ENCODE results near the gene APOL3.
"Not testable (repeated sequence)": the region's sequence is repeated elsewhere in the genome, so short reads cannot be mapped to it uniquely, and the experiment has no call there.

Gene APOL3, protein sequence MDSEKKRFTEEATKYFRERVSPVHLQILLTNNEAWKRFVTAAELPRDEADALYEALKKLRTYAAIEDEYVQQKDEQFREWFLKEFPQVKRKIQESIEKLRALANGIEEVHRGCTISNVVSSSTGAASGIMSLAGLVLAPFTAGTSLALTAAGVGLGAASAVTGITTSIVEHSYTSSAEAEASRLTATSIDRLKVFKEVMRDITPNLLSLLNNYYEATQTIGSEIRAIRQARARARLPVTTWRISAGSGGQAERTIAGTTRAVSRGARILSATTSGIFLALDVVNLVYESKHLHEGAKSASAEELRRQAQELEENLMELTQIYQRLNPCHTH

DNA sequence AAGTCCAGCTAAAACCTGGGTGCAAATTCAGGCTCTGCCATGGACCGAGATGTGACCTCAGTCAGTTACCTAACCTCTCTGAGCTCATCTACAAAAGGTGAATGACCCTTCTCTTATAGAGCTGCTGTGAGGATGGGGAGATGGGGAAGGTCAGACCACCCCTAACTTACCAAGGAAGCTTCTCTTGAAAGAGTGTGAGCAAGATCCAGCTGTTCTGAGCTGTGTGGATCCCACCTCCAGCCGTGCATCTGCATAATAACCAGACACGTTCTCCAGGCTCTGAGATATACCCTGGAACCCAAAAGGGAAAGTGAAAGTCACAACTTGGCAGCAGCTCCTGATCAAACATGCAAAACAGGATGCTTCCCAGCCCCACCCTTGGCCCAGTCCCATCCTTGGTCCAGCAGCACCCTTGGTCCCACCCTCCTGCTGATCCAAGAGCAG is at the start of gene APOL3:
TSS of gene APOL3 (minus strand) at position 257 of the 444 bp plus-strand sequence. CDS start 11,700 bp downstream, outside the sequence.
- peak within 1 kb of the TSS; percentile 21; the same call in 1 of the 2 replicates for H3K4me3 ChIP-seq (ENCODE audit: low read depth, low read length)
- DNase-seq (ENCODE audit: low read depth), result peak; percentile 25
- TF ChIP-seq, protein P1, sequence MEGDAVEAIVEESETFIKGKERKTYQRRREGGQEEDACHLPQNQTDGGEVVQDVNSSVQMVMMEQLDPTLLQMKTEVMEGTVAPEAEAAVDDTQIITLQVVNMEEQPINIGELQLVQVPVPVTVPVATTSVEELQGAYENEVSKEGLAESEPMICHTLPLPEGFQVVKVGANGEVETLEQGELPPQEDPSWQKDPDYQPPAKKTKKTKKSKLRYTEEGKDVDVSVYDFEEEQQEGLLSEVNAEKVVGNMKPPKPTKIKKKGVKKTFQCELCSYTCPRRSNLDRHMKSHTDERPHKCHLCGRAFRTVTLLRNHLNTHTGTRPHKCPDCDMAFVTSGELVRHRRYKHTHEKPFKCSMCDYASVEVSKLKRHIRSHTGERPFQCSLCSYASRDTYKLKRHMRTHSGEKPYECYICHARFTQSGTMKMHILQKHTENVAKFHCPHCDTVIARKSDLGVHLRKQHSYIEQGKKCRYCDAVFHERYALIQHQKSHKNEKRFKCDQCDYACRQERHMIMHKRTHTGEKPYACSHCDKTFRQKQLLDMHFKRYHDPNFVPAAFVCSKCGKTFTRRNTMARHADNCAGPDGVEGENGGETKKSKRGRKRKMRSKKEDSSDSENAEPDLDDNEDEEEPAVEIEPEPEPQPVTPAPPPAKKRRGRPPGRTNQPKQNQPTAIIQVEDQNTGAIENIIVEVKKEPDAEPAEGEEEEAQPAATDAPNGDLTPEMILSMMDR (IDR thresholded peaks at IDR 0.05; ENCODE audit: control insufficient read depth, extremely low read depth, insufficient read depth), result no peak

DNA sequence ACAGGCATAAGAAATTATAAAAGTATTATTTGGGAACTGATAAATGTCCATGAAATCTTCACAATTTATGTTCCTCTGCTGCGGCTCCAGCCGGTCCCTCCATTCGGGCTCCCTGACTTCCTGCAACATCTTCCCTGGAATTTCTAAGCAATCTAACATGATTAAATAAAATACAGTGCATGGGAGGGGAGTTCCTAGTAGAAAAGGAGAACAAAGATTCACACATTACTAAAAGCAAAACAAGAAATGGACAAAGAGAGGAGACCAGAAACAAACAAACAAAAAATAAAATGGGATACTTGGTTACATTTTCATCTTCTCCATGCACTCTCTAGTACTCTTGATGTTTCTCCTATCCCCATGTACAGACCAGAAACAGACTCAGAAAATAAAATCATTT is 49.7 kb upstream of the APOL3 start:
- TF ChIP-seq, protein P1 (IDR thresholded peaks at IDR 0.05; ENCODE audit: control insufficient read depth, extremely low read depth, insufficient read depth), result no peak
- no peak overlapping the region for H3K4me3 ChIP-seq (ENCODE audit: low read depth, low read length)
- no peak for DNase-seq (ENCODE audit: low read depth)

DNA sequence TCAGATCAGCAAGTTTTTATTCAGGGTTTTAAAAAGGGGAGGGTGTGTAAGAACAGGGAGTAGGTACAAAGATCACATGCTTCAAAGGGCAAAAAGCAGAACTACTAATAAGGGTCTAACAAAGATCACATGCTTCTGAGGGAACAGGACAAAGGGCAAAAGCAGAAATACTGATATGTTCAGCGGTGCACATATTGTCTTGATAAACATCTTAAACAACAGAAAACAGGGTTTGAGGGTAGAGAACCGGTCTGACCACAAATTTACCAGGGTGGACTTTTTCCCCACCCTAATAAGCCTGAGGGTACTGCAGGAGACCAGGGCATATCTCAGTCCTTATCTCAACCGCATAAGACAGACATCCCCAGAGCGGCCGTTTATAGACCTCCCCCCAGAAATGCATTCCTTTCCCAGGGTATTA is 48.9 kb upstream of the APOL3 start:
- not testable (repeated sequence) for H3K4me3 ChIP-seq (ENCODE audit: low read depth, low read length); DNase-seq (ENCODE audit: low read depth)

DNA sequence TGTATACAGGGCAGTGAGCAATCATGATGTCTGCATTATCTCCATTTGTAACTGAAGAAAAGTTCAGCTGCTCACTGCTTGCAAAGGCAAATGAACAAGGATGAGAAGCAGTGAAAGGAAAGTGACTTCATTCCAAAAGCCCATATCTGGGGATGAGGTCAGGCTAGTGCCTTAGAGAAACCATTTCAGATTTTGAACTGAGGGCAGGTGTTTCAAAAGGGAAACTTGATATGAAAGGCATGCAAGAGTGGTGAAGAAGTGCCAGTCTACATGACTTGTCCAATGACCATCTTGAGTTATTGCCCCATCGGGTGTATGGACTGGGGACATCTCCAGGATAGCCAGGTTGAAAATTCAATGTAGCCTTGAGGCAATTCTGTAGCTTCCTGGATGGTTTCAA is 48.4 kb upstream of the APOL3 start:
- H3K4me3 ChIP-seq (ENCODE audit: low read depth, low read length), result no peak overlapping the region
- TF ChIP-seq, protein P1 (IDR thresholded peaks at IDR 0.05; ENCODE audit: control insufficient read depth, extremely low read depth, insufficient read depth), result no peak
- DNase-seq (ENCODE audit: low read depth), result no peak

DNA sequence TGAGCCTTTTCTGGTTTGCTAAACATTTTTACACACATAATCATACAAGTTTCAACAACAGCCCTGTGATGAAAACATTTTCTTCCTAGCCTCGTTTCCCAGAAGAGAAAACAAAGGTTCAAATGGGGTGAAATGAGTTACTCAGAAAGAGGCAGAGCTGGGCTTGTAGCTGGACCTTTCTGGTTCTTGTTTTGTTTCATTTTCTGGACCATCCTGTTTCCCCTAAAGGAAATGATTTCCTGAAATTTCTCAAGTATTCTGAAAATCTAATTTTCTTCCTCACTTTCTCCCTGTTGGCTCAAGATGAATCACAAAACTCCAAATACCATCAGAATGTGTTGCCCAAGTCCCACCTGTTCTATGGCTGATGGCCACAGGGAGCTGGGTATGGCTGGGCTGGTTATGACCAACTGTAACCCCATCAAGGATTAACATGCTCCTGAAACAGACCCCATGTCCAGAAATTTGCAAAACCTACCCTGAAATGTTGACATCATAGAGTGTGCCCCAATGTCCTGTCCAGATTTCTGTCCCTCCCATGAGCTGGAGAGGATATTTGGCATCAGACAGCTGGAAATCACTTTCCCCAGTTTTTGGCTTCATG is 47.7 kb upstream of the APOL3 start:
- TF ChIP-seq, protein P1 (IDR thresholded peaks at IDR 0.05; ENCODE audit: control insufficient read depth, extremely low read depth, insufficient read depth), result no peak
- H3K4me3 ChIP-seq (ENCODE audit: low read depth, low read length), result no peak overlapping the region
- no peak for DNase-seq (ENCODE audit: low read depth)

DNA sequence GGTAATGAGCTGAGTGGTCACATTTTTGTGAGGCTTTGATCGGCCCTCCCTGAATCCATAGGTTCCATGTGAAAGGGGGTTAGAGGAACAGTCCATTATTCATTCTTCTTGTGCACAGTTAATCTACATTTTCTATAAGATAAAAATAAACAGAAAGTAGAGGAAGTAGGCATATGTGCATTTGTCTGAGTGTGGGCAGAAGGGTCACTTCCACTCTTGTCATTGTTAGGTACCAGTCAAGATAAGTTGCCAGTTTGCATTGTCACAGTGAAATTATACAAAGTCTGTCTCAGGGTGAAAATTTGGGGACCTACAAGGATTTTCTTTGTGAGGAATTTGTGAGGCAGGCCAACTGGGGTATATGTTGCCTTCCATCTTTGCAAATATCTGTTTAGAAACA is 45.7 kb upstream of the APOL3 start:
- TF ChIP-seq, protein P1 (IDR thresholded peaks at IDR 0.05; ENCODE audit: control insufficient read depth, extremely low read depth, insufficient read depth), result no peak
- H3K4me3 ChIP-seq (ENCODE audit: low read depth, low read length), result no peak overlapping the region
- no peak for DNase-seq (ENCODE audit: low read depth)

DNA sequence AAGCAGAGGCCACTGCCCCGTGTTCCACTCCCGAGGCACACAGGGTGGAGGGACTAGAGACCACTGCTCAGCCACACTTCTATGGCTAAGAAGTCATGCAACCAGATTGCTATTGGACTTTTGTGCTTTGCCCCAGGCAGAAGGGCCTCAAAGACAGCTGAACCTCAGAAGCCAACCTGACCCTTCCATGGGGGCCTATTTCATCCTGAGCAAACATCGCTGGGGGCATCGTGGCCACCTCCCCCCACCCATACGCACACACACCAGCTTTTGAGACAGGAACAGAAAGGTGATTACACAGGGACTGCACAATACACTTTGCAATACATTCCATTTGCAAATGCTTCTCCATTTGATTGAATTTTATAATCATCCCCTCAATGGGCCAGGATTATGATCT is 45.0 kb upstream of the APOL3 start:
- DNase-seq (ENCODE audit: low read depth), result not testable (repeated sequence)

DNA sequence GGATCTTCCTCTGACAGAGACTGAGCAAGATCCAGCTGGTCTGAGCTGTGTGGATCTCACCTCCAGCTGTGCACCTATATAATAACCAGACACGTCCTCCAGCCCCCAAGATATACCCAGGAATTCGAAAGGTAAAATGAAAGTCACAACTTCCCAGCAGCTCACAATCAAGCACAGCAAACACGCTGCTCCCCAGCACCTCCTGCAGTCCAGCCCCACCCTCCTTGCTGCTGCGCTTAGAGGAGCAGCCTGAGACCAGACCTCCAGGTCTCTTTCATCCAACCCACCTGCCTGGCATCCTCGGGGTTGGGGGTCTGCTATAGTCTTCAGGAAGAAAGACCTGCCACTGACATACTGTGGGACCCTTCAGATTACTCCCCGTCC is 44.1 kb upstream of the APOL3 start:
- no peak overlapping the region for H3K4me3 ChIP-seq (ENCODE audit: low read depth, low read length)
- DNase-seq (ENCODE audit: low read depth), result no peak
- TF ChIP-seq, protein P1 (IDR thresholded peaks at IDR 0.05; ENCODE audit: control insufficient read depth, extremely low read depth, insufficient read depth), result no peak

More for the DNA sequence above, 45.0 kb upstream of the APOL3 start:
- H3K4me3 ChIP-seq (ENCODE audit: low read depth, low read length), result not testable (repeated sequence)
